NCI-H187 treated with DMSO at 0.1 percent for 48 hours (cell line): ENCODE data around the gene HELZ2.
"Not testable (repeated sequence)": the region's sequence is repeated elsewhere in the genome, so short reads cannot be mapped to it uniquely, and the experiment has no call there.

Source experiments
- DNase-seq: peaks from one replicate; lab custom pipeline; 2025; lab: John Stamatoyannopoulos, UW

Gene HELZ2

GRCh38 chr20:63574156-63574828 lies at the start of gene HELZ2:
Gene HELZ2, minus strand, starts transcription at chr20:63574239. Its CDS starts 1,854 bp downstream, at chr20:63572385.
- no peak for DNase-seq

GRCh38 chr20:63622732-63623131 lies 48.7 kb upstream of the HELZ2 start:
- DNase-seq, result no peak

GRCh38 chr20:63622096-63622495 lies 48.1 kb upstream of the HELZ2 start:
- no peak for DNase-seq

GRCh38 chr20:63620991-63621390 lies 47.0 kb upstream of the HELZ2 start:
- no peak for DNase-seq

DNA sequence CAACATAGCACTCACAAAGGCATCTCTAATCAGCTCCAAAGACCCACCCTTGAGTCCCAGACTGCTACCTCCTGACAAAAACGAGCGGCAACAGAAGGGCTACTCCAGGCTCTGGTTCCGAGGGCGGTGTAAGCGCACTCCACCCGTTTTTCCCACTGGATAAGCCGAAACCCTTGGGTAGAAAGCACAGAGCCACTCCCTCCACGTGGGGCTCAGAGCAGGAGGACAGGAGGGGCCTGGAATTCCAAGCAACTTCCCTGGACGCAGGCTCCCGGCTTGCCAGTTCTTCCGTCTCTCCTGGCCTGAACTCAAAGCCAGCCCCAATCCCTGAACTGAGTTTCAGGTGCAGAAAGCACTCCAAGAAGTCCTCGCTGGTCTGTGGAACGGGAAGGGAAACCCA lies 45.5 kb upstream of the HELZ2 start:
- DNase-seq, result no peak

GRCh38 chr20:63619086-63619485 lies 45.0 kb upstream of the HELZ2 start:
- no peak for DNase-seq

DNA sequence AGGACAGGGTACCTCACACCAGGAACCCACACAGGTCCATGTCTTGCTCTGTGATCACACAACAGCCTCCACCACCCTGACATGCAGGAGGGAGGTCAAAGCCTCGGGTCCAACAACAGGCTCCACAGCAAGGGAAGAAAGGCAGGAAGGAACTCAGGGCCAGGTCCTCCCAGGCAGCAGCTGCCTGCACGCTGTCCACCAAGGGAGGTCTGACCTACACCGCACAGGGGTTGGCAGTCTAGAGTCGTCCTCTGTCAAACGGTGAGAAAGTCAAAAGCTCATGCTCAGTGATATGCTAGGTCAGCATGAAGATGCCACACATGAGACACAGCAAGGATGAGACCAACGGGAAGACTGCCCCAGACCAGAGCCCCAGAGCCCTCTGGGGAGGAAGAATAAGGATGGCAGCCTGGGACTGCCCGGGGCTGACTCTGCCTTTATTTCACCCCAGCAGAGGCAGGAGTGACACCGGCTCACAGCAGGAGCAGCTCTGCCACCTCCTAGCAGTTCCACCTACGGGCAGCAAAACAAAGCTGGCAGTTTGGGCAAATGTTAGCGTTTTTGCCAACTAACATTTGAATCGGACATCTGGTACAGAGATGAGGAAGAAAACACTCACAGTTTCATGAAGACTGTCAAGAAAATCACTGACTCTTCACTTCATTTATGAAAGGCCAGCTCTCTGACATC lies 44.4 kb upstream of the HELZ2 start:
- no peak for DNase-seq

DNA sequence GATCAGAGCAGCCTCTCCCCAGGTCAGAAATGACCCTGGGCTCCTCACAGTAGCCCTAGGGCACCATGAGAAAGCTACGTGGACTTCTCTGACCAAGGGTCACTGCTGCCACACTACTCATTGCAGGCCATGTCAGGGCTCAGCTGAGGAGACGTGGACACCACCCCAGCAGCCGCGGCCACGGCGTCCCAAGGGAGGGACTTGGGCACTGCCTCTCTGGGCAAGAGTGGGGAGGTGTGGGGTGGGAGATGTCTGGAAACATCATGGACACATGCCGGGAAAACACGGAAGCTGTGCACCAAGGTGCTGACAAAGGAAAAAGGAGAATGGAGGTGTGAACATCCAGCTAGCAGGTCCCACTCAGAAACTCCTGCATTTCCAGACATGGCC lies 43.8 kb upstream of the HELZ2 start:
- no peak for DNase-seq

DNA sequence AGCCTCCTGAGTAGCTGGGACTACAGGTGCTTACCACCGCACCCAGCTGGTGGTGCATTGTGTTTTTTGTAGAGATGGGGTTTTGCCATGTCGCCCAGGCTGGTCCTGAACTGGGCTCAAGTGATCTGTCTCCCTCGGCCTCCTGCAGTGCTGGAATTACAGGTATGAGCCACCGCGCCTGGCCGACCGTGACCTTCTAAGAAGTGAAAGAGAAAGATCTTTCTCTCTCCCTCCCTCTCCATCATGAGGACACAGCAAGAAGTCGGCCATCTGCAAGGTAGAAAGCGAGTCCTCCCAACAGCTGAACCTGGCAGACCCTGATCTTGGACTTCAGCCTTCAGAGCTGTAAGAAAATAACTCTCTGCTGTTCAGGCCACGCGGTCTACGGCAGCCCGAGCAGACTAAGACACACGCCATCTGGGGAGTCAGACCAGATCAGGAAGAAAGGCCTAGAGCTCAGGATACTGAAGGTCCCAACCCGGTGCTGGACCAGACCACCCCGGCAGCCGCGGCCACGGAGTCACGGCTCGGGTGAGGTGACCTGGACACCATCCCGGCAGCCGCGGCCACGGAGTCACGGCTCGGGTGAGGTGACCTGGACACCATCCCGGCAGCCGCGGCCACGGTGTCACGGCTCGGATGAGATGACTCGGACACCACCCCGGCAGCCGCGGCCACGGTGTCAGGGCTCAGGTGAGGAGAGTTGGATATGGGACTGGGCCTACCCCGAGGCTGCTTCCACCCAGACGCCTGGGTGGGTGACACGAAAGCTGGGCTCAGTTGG lies 43.2 kb upstream of the HELZ2 start:
- DNase-seq, result no peak

DNA sequence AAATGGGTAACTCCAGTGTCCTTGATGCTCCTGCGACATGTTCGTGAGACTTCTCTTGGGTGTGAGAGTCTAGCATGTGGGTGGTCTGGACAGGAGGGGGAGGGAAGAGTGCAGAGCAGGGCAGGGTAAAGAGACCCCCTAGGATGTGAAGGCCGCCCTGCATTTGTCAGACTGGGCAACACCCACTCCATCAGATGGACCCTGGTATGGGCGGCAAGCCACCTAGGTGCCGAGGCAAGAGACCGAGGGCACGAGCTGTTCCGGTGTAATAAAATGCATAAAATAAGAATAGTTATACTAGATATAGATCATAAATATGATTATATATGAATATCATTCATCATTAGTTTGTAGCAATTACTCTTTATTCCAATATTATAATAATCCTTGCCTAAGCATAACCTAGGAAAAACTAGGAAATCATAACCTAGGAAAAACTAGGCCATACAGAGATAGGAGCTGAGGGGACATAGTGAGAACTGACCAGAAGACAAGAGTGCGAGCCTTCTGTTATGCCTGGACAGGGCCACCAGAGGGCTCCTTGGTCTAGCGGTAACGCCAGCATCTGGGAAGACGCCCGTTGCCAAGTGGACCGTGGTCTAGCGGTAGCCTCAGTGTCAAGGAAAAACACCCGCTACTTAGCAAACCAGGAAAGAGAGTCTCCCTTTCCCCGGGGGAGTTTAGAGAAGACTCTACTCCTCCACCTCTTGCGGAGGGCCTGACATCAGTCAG lies 40.0 kb upstream of the HELZ2 start:
- not testable (repeated sequence) for DNase-seq

DNA sequence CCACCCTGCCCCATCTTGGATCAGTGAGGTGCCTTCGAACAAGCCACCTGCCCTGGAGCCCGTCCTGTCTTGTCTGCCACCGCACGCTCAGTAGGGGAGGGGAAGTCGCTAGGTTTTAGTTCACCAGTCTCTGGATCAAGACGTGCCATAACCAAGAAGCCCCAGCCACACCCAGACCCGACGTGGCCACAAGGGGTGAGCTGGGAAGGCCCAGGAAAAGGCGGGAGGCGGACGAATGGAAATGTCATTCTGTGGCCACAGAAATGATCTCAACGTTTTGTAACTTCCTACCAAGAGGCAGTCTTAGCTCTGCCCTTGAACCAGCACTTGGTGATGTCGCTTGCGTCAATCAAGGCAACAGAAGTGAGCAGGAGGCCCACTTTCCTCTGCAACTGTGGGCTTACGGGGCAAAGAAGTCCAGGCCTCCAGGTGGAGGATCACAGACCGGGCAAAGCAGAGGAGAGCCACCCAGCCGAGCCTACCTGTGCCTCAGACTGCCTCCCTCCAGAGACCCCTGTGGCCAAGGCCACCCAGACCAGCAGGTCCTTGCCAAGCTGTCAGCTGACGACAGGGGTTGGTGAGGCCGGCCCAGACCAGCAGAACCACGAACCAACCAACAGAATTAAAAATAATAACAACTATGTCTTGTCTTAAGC lies 38.4 kb upstream of the HELZ2 start:
- DNase-seq, result no peak

DNA sequence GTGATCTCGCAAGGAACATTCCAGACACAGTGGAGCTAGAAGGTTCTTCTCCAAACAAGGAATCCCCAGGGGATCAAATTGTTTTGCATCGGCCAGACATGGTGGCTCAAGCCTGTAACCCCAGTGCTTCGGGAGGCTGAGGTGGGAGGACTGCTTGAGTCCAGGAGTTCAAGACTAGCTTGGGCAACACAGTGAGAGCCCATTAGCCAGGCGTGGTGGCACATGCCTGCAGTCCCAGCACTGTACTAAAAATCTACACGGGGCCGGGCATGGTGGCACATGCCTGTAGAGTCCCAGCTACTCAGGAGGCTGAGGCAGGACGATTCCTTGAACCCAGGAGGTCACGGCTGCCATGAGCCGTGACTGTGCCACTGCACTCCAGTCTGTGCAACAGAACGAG lies 37.6 kb upstream of the HELZ2 start:
- no peak for DNase-seq

- DNase-seq, result no peak
Measured at GRCh38 chr20:63610581-63611435, 36.8 kb upstream of the HELZ2 start.

DNA sequence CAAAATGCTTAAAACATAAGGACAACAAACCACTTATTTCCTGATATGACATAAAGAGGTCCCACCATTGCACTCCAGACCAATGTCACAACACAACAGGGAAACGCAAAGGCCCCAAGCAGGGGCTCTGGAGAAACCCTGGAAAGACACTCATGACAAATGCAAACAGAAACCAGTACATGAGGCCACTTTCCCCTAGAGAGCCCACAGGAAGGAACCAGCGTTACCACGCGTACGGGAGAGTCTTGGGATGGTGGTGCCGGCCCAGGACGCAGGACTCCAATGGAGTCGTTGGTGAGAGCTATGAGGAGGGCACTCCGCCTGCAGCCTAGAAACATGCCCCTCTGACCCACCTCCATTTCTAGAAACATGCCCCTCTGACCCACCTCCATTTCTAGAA lies 32.6 kb upstream of the HELZ2 start:
- DNase-seq, result no peak

GRCh38 chr20:63602321-63602720 lies 28.3 kb upstream of the HELZ2 start:
- no peak for DNase-seq

GRCh38 chr20:63601679-63602078 lies 27.6 kb upstream of the HELZ2 start:
- not testable (repeated sequence) for DNase-seq

DNA sequence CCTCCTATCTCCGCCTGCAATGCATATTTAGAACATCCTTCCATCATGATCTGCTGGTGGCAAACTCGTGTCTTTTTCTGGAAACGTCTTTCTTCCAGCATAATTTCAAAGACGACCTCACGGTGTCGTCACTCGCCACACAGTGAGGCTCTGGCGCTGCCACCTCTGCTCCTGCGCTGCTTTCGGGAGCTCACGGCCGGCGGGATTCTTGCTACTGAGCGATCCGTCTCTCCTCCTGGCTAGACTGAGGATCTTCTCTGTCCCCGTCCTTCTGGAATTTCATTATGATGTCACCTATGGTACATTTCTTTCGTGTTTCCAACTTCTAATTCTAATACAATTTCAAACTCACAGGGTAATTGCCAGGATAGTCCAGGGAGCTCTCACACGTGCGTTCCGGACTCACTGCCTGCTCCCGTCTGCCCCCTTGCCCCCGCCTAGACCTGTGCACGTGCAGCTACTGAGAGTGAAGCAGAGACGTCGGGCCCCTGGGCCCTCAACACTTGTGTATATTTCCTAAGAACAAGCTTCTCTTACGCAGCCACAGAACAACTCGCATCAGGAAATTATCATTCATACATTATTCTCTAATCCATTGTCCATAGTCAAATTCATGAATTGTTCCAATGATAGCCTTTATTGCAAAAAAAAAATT lies 25.5 kb upstream of the HELZ2 start:
- no peak for DNase-seq

DNA sequence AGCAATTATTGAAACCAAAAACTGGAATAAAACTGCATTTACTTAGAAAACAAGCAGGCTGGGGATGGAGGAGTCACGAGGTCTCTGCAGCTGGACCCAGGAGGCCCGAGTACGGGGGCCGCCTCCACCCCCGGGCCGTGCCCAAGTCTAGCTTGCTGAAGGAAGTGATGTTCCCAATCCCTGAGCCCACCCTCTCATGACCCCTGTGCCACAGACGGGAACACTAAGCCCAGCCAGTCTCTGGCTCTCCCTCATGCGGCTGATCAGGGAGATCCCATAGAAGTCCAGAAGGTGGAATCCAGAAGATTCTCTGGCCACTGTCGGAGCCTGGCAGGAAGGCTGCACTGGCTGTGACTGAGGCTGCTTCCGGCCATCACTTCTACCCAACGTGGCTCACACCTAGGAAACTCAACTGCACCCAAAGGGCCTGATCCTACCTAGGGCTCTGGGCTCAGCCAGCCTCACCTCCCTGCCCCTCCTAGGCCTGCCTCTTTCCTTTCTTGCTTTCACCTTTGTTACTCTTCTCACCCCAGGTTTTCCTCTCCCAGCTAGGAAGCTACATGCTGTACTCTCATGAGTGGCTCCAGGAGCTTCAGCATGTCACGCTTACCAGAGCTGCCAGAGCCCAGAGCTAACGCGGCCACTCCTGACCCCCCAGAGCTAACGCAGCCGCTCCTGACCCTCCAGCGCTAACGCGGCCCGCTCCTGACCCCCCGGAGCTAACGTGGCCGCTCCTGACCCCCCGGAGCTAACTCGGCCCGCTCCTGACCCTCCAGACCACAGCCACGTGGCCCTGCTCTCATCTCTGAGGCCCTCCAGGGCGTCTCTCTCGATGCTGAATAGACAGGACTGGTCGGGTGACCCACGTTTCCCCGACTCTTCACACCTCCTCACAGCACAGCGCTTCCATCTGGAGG lies 24.7 kb upstream of the HELZ2 start:
- DNase-seq, result no peak
